ENCODE data around the gene WWOX.

The WWOX gene

GRCh38 chr16:79171931-79172705, 1072.7 kb downstream of the WWOX start:
- DNase-seq = no peak

DNA sequence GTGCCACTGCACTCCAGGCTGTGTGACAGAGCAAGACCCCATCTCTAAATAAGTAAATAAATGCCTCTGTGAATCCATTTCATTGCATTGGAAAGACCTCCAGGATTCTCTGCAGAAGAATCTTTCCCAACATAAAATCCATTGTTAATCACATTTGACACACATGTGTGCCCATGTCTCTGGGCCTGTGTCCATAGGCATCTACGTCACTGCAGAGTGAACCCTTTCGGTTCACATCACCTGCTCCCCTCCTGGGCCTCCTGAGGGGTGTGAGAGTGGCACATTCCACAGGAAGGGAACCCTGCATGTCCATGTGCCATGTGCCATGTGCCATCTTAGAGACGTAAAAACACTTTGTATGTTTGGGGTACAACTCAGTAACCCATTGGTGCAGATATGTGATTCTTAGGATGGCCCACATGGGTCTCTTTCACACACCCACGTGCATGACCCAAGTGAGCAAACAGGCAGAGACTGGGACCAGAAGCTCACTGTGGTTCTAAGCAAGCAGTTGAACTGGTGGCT, 1073.6 kb downstream of the WWOX start:
- DNase-seq = no peak

DNA sequence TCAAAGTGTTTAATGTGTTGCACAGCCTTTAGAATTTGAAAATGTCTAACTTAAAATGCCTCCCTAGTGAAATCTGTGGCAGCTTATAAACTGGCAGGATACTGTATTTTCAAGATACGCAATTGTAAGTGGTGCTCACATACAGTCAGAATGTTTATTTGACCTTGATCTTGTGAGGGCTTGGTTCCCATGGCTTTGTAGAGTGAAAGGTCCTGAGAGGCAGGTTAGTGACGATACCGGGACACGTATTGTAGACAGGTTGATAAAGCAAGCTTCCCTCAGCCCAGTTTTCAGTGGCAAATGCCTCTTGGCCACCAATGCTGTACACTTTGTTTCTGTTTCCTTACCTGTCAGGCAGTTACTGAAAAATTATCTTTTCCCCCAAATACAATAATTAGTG, 1074.5 kb downstream of the WWOX start:
- no peak for DNase-seq

GRCh38 chr16:79175286-79176057, 1076.0 kb downstream of the WWOX start:
- no peak for DNase-seq

DNA sequence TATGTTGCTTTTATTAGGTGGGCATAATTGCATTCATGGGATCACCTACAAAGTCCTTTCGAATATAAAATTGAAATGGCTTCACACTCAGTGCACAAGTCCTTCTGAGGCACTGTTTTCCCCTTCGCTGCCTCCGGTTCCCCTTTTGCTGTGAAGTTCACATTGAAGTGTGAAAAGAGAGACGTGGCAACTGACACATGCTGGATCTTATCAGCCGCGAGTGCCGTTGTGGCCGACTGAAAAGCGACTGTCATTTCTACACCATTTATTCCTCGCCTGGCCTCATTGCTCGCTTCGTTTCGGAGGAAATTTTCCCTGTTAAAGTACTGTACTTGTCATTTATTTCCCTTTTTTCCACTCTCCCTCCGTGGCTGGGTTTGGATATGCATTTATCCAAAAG, 1077.6 kb downstream of the WWOX start:
- DNase-seq = no peak

- no peak for DNase-seq
These were observed 1082.0 kb downstream of the WWOX start for GRCh38 chr16:79181419-79181818.

GRCh38 chr16:79182616-79183015, 1083.2 kb downstream of the WWOX start:
- DNase-seq = no peak

DNA sequence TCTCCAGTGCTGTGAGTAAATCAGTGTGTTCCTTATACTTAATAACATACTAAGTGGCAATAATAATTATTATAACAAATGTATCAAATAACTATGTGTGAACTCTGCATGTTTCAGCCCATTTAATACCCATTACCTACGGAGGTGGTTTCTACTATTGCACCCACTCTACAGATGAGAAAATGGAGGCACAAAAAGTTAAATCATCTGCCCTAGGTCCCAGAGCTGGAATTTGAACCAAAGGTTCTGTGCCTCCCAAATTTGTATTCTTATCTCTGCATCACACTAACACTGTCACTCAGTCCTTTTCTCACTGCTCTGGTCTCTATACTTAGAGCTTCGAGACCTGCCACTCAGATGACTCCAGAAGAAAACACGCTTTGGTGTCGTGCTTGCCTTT, 1084.1 kb downstream of the WWOX start:
- no peak for DNase-seq

DNA sequence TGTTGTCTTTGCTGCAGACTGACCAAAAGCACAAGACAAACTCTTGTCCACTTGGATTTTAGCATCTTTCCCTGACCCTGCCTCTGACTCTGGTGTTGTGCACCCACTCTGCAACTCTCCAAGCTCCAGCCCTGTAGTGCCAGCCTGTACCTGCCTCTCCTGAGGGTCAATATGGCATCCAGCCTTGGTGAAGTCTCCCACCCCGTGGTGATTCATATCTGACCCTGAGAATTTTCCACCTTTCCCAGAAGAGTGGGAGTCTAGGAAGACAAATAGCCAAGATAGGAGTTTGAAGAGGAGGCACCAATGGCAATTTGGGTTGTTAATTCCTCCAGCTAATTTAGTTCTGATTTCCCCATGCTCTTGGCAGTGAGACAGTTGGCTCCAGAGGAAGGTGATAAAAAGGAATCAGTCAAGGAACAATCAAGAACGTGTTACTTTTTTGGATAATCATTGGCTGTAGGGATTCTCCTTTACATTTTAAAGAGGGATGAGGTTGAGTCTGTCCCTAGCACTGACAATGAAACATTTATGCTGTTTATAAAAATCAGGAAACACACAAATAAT, 1085.1 kb downstream of the WWOX start:
- DNase-seq = no peak

GRCh38 chr16:79185711-79186110, 1086.3 kb downstream of the WWOX start:
- no peak for DNase-seq

- no peak for DNase-seq
These were observed 1086.7 kb downstream of the WWOX start for GRCh38 chr16:79186196-79186595.

DNA sequence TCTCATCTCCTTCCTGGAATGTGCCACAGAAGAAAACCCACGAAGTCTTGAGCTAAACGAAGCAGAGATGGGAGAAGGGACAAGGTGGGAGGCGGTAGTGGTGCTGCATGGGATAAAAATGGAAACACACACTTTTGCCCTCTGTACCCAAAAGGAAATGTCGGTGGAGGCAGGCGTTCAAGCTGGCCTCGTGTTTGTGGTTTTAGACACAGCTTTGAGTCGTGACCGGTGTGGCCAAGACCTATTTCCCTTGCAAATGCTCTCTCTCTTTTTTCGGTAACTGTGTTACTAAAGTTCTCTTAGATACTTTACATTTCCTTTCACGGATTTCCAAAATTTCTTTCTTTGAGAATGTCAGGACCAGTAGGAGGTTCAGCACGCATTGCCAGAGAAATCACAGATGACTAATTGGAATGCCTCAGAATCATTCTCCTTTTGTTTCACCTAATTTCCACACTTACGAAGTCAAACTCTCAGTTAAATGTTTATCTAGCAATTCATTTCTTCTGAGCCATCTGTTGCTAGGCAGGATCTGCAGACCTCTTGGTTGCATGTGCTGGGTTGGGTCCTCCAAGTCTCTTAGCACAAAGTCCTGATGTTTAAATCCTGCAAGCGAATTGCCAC, 1088.8 kb downstream of the WWOX start:
- DNase-seq = no peak

- DNase-seq = no peak
These were observed 1089.3 kb downstream of the WWOX start for GRCh38 chr16:79188739-79189122.

- DNase-seq = no peak
These were observed 1091.1 kb downstream of the WWOX start for GRCh38 chr16:79190542-79190941.

- no peak for DNase-seq
These were observed 1092.5 kb downstream of the WWOX start for GRCh38 chr16:79191933-79192332.

DNA sequence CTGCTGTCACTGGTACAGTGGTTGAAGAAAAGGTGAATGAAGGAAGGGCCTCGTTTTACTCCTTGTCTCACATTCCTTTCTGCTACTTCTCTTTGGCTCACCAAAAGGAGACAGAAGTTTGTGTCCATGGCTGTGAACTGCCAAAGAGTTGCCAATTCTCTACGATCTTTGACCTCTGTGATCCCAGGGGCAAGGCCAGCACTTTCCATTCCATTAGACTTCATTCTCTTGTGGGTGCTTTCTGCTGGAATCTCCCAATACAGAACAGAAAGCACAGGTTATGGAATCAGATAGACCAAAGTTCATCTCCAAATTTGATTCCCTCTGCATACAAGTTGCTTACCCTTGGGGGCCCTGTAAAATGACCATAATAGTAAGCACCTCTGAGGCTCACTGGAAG, 1093.5 kb downstream of the WWOX start:
- DNase-seq = no peak

DNA sequence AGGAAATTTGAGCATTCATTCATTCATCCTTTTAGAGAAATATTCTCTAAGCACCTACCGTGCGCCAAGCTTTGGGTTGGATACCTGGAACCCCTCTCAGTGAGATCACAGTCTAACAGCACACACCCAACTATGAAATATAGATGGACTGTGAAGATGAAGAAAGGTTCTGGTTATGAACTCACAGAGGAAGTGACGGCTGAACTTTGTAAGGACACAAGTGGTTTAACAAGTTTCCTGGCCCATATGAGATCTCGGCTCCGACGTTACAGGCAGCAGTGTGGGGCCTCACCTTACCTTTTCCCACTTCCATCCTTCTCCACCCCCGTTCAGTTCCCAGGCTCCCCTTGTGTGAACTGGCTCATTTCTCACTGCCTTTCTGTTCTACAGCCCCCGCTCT, 1094.8 kb downstream of the WWOX start:
- no peak for DNase-seq

DNA sequence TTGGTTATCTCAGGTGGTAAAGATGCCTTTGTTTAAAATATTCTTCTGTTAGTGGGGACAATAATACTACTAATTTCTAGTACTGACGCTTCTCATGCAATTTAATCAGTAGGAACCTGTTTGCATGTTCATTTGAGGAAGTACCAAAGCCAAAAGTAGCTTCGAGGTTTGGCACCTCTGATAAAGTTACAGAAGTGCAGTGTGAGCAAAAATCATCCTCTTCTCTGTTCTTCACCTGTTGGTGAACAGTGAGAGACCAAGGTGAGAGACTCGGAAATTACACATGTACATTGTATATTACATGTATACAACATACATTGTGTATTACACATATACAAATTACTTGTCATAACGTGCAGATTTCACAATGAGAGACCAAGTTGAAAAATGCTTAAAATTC, 1096.5 kb downstream of the WWOX start:
- no peak for DNase-seq

- no peak for DNase-seq
These were observed 1102.0 kb downstream of the WWOX start for GRCh38 chr16:79201436-79201835.

GRCh38 chr16:79202977-79203376, 1103.5 kb downstream of the WWOX start:
- no peak for DNase-seq

DNA sequence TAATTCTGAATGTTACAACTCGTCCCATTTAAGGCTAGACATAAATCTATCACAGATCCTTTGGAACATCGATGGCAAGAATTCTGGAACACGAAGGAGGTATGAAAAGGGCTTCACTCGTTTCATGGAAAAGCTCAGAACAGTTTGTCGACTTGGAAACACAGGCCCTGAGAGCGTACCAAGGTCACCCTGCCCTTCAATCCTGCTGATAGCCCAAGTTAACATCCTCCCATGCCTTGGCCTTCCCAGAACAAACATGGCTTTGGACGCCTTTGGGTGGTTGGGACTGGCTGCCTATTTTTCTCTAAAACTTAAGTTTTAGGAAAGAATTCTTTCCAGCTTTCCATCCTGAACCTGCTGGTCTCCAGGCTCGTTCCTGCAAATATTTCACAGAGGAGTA, 1105.0 kb downstream of the WWOX start:
- DNase-seq = no peak

DNA sequence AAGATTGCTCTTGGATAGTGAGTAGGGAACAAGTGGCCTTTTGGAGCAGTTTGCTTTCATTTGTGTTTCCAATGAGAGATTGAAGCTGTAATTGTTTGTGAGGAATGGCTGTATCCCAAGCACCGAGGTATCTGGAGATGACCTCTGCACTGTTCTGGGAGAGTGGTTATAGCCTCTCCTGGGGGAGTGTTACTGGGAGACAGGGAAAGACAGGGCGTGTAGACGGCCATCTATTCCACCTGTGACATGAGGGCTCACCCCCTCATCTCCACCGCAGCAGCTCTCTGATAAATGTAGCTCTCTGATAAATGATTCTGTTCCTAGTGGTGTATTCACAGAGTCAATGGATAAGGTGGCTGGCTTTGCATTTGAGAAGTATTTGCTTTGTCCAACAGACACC, 1107.4 kb downstream of the WWOX start:
- DNase-seq = no peak

DNA sequence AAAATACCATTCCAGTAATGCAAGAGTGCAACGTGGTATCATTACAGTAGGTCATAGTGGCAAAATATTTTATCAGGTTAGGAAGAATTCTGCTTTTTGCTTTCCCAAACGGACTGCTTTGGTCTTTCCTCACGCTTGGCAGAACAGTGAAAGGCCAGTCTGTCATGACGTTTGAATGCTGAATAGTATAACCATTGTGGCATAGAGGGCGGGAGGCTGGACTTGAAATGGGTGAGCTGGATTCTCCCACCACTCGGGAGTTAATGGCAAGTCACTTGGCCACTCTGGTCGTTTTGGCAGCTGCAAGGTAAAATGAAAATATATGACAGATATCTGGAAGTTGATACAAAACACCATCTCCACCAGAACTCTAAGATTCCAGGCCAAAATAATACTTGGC, 1109.9 kb downstream of the WWOX start:
- DNase-seq = no peak

DNA sequence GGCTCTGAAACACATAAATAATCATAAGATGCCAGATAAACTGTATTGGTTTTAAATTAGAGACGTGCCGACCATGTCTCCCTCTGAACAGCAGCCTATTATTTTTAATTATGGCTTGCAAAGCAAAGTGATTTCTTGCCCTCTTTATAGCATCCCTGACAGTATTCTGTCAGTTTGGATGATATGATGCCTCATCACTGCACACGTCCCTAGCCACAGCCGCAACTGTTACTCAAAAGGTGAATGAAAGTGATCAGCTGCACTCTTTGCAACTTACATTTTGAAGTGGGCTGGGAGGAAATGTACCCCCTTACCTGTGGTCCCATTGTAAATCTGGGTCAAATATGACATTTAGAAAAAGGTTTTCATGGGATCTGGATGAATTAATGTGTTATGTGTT, 1111.2 kb downstream of the WWOX start:
- DNase-seq = no peak

Data from bone marrow (tissue), 2 donors.